SK-N-MC (cell line): ENCODE data around the gene CLCN1.

Experiments used
- EZH2 ChIP-seq: fragments of 200-600 bp; sonication (generic); IDR thresholded peaks from one replicate; pipeline ENCODE4 v1.6.1; 2017; ENCODE audit warnings: antibody characterized with exemption
- POLR2AphosphoS5 ChIP-seq: IDR thresholded peaks from 2 replicates; pipeline ENCODE4 v1.6.1; 2012; ENCODE audit warnings: mild to moderate bottlenecking, low read depth, low read length, borderline replicate concordance

GRCh38 chr7:143390773-143391317, 74.9 kb downstream of the CLCN1 start:
- TF ChIP-seq EZH2, result no peak
- TF ChIP-seq POLR2AphosphoS5, result no peak
